PC-9 (cell line): ENCODE data around the gene AOPEP. TPM values are rescaled to one million over a fixed set of nuclear protein-coding genes. Genes with fewer than 3 reads are reported as not detected.

ENCODE experiments used
- BruUV-seq: library from RNA; stranded (reverse); fragments of 400-500 nt; replicated peaks from 2 replicates; lab custom pipeline; 2021; lab: Mats Ljungman, UMichigan
- CTCF ChIA-PET: fragments of 300-600 bp; sonication (Branson Sonifier 250); formaldehyde crosslinking; loops from one replicate; lab custom pipeline; 2022; ENCODE audit warnings: antibody characterized with exemption; lab: Charles Lee
- POLR2A ChIA-PET: fragments of 300-600 bp; sonication (Branson Sonifier 250); formaldehyde crosslinking; loops from one replicate; lab custom pipeline; 2022; ENCODE audit warnings: antibody characterized with exemption; ENCODE audit not compliant: unreplicated experiment; lab: Charles Lee
- DNase-seq, 2 experiments: peaks; one replicate each; pipeline versions ENCODE4 v3.0.0 to v3.0.0-alpha.2; 2015 to 2022; ENCODE audit warnings: mixed read lengths in 1 of 2
- H2AFZ ChIP-seq: fragments of 200-600 bp; sonication (generic); 2 replicates; pipeline ENCODE4 v1.8.1; 2017; ENCODE audit warnings: antibody characterized with exemption
- H3F3A ChIP-seq: fragments of 200-600 bp; sonication (generic); 2 replicates; pipeline ENCODE4 v1.8.1; 2017; ENCODE audit warnings: antibody characterized with exemption, mild to moderate bottlenecking, low read depth; ENCODE audit not compliant: insufficient read depth
- H3K27ac ChIP-seq: fragments of 200-600 bp; sonication (generic); 2 replicates; pipeline ENCODE4 v1.6.1; 2016; ENCODE audit warnings: mixed run types
- H3K27me3 ChIP-seq: fragments of 200-600 bp; sonication (generic); 2 replicates; pipeline ENCODE4 v1.6.1; 2016; ENCODE audit warnings: low read depth, mixed run types; ENCODE audit not compliant: insufficient read depth
- H3K36me3 ChIP-seq: fragments of 200-600 bp; sonication (generic); 2 replicates; pipeline ENCODE4 v1.6.1; 2016; ENCODE audit warnings: low read depth, mixed run types
- H3K4me1 ChIP-seq: fragments of 200-600 bp; sonication (generic); replicated peaks from 2 replicates; pipeline ENCODE4 v1.6.1; 2016; ENCODE audit warnings: mixed run types; ENCODE audit not compliant: insufficient read depth
- H3K4me2 ChIP-seq: fragments of 200-600 bp; sonication (generic); 2 replicates; pipeline ENCODE4 v1.6.1; 2017; ENCODE audit warnings: mixed run types
- H3K4me3 ChIP-seq: fragments of 200-600 bp; sonication (generic); 2 replicates; pipeline ENCODE4 v1.6.1; 2016; ENCODE audit warnings: mixed run types
- H3K79me2 ChIP-seq: fragments of 200-600 bp; sonication (generic); 2 replicates; pipeline ENCODE4 v1.6.1; 2017; ENCODE audit warnings: low read depth, mixed run types
- H3K9me2 ChIP-seq: fragments of 200-600 bp; sonication (generic); 2 replicates; pipeline ENCODE4 v1.8.1; 2017; ENCODE audit warnings: mild to moderate bottlenecking; ENCODE audit not compliant: insufficient read depth
- H3K9me3 ChIP-seq: fragments of 200-600 bp; sonication (generic); 2 replicates; pipeline ENCODE4 v1.8.1; 2016; ENCODE audit warnings: low read depth; ENCODE audit not compliant: insufficient read depth
- H4K20me1 ChIP-seq: fragments of 200-600 bp; sonication (generic); 2 replicates; pipeline ENCODE4 v1.8.1; 2017; ENCODE audit not compliant: insufficient read depth
- EZH2 ChIP-seq: fragments of 200-600 bp; sonication (generic); IDR thresholded peaks from 2 replicates; pipeline ENCODE4 v1.8.0; 2017; ENCODE audit warnings: antibody characterized with exemption, low read depth
- intact Hi-C: fragments of 100-400 bp; cut with micrococcal nuclease; formaldehyde crosslinking; loops from one replicate; pipeline ENCODE4 v1.10.0; 2022; ENCODE audit not compliant: unreplicated experiment
- total RNA-seq: library from RNA; stranded (reverse); gene quantifications from 2 replicates; pipeline ENCODE4 v1.2.3, GENCODE V29; 2021
- TF ChIP-seq, protein P1 (sequence below): fragments of 200-600 bp; sonication (generic); conservative IDR thresholded peaks from 2 replicates; pipeline ENCODE4 v1.6.1; 2017; ENCODE audit warnings: mixed run types, antibody characterized with exemption, mild to moderate bottlenecking, moderate library complexity

Gene AOPEP
- total RNA-seq, 1 experiment from 2014 or later, result 90.0 TPM

DNA sequence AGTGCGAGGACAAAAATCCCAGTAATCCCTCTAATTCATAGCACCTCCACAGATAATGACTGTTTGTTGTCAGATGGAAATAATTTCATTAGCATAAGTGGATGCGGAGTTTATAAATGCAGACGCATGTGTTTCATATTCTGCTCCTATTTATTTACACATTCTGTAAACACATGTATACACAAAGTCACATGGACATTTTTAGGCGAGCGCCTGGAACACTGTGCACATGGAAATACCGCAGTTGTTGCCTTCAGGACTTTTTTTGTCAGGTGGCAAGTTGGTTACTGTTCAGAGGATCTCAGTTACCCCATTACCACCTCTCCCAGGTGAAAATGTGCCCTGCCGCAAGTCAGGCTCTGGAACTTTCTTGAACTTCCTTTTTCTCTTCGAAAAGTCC is 46.9 kb upstream of the AOPEP start:
- no peak for DNase-seq
- H3F3A ChIP-seq, result no peaks in the 10 kb centered on the region
- H3K4me2 ChIP-seq, result no peak overlapping the region
- no peaks in the 10 kb centered on the region for H4K20me1 ChIP-seq
- no peak for TF ChIP-seq EZH2
- TF ChIP-seq, protein P1, sequence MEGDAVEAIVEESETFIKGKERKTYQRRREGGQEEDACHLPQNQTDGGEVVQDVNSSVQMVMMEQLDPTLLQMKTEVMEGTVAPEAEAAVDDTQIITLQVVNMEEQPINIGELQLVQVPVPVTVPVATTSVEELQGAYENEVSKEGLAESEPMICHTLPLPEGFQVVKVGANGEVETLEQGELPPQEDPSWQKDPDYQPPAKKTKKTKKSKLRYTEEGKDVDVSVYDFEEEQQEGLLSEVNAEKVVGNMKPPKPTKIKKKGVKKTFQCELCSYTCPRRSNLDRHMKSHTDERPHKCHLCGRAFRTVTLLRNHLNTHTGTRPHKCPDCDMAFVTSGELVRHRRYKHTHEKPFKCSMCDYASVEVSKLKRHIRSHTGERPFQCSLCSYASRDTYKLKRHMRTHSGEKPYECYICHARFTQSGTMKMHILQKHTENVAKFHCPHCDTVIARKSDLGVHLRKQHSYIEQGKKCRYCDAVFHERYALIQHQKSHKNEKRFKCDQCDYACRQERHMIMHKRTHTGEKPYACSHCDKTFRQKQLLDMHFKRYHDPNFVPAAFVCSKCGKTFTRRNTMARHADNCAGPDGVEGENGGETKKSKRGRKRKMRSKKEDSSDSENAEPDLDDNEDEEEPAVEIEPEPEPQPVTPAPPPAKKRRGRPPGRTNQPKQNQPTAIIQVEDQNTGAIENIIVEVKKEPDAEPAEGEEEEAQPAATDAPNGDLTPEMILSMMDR, result no peak
- no TSS peak for BruUV-seq
- intact Hi-C loops, result no loop called here
- no peak overlapping the region for H3K4me3 ChIP-seq
- no peaks in the 10 kb centered on the region for H3K36me3 ChIP-seq
- H3K9me2 ChIP-seq, result no peaks in the 10 kb centered on the region
- ChIA-PET POLR2A (interaction anchor here (0.5 to 0.6 kb wide), 2 partner anchors 53 to 203 kb away, joined by 3 read pairs; no protein-coding TSS in a partner anchor), CTCF (no interaction called here)
- H3K27ac ChIP-seq, result no peak overlapping the region
- H2AFZ ChIP-seq, result no peak overlapping the region
- H3K4me1 ChIP-seq, result 0 out of 2 replicates have a peak, but pooled peaks cover 6% of the 10 kb centered on the region
- no peaks in the 10 kb centered on the region for H3K9me3 ChIP-seq
- no peaks in the 10 kb centered on the region for H3K79me2 ChIP-seq
- H3K27me3 ChIP-seq, result no peaks in the 10 kb centered on the region

DNA sequence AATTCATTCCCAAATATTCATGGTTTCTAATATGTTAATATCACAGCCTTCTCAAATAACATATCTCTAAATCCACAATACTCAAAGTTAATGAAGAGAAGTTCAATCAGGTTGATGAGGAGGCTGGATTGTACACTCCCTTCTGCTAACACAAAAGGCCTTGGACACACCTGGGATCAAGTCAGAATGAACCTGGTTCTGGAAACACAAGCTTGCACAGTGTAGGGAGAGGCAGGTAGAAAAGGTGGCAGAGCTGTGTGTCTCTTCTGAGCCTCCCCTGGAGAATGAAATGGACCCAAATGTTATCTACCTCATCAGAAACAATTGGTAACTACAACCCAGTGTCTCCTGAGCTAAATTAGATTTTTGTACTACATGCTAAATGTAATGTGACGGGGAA is 46.5 kb upstream of the AOPEP start:
- POLR2A ChIA-PET, result interaction anchor here (0.5 kb wide), 1 partner anchor 203 kb away, joined by 3 read pairs; no protein-coding TSS in a partner anchor
- TF ChIP-seq, protein P1, result no peak
- TF ChIP-seq EZH2, result no peak
- BruUV-seq, result no TSS peak

DNA sequence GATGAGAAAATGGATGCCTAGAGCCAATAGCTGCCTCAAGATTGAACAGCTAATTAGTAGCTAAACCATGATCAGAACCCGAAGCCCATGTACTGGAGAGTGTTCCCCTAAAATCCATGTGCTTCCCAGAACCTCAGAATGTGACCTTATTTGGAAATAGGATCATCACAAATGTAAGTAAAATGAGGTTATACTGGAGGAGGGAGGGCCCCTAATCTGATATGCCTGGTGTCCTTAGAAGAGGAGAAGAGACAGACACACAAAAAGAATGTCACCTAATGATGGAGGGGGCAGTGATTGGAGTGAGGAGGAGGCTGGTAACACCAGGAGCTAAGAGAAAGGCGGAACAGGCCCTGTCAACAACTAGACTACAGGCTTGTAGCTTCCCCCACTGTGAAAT is 45.9 kb upstream of the AOPEP start:
- Histone ChIP-seq H4K20me1 (no peaks in the 10 kb centered on the region), H3K4me3 (no peak overlapping the region), H3K36me3 (no peaks in the 10 kb centered on the region), H3K4me2 (no peak overlapping the region), H3K27me3 (no peaks in the 10 kb centered on the region), H3K4me1 (0 out of 2 replicates have a peak, but pooled peaks cover 6% of the 10 kb centered on the region), H3F3A (no peaks in the 10 kb centered on the region), H3K27ac (no peak overlapping the region), H2AFZ (no peak overlapping the region), H3K9me2 (no peaks in the 10 kb centered on the region), H3K79me2 (no peaks in the 10 kb centered on the region), H3K9me3 (no peaks in the 10 kb centered on the region)
- TF ChIP-seq, protein P1, result no peak
- no peak for TF ChIP-seq EZH2
- no peak for DNase-seq
- ChIA-PET CTCF (interaction anchor here (0.6 to 1.7 kb wide), 6 partner anchors 11 to 486 kb away, joined by 3 to 18 read pairs (median 4); partner anchors contain the start of gene FBP1), POLR2A (no interaction called here)
- no TSS peak for BruUV-seq
- intact Hi-C loops, result loop anchor here (1.0 to 5.0 kb wide), 5 partner anchors 103 to 1537 kb away; no protein-coding TSS in a partner anchor

More for the DNA sequence above, 46.5 kb upstream of the AOPEP start:
- Histone ChIP-seq H3K27me3 (no peaks in the 10 kb centered on the region), H3K4me3 (no peak overlapping the region), H4K20me1 (no peaks in the 10 kb centered on the region), H3K4me2 (no peak overlapping the region), H3F3A (no peaks in the 10 kb centered on the region), H3K9me2 (no peaks in the 10 kb centered on the region), H3K27ac (no peak overlapping the region), H3K4me1 (0 out of 2 replicates have a peak, but pooled peaks cover 6% of the 10 kb centered on the region), H3K79me2 (no peaks in the 10 kb centered on the region), H3K9me3 (no peaks in the 10 kb centered on the region), H3K36me3 (no peaks in the 10 kb centered on the region), H2AFZ (no peak overlapping the region)
- DNase-seq, result no peak
- intact Hi-C loops, result loop anchor here (5.0 kb wide), 1 partner anchor 1537 kb away; no protein-coding TSS in a partner anchor
- CTCF ChIA-PET, result interaction anchor here (1.3 kb wide), 1 partner anchor 40 kb away, joined by 4 read pairs; the partner anchor contains the start of gene FBP1
